ENCODE data around the gene CHST8.

CHST8 gene

DNA sequence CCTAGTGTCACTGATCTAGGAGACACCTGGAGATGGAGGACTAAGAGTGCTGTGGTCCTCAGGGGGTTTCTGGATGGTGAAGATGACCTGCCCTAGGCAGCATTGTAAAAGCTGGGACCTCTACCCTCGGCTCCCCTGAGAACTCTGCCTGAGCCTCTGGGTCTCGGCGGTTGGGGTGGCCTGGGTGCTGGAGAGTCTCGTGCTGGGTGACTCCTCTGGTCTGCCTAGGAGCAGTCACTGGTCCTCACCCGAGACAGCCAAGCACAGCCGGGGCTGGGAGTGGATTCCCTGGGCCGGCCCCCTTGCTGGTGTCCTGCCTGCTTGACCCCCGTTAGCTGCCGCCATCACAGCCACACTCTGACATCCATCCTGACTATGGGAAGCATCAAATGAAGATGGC, 181.6 kb downstream of the CHST8 start:
- TF ChIP-seq POLR2AphosphoS5 (IDR thresholded peaks at IDR 0.05; ENCODE audit: low read depth, low read length) (no peak), FOXP2 (optimal IDR thresholded peaks at IDR 0.05; ENCODE audit: borderline replicate concordance, extremely low read depth, extremely low read length, insufficient read depth) (no peak), TAF1 (IDR thresholded peaks at IDR 0.05; ENCODE audit: borderline replicate concordance, insufficient read depth, low read length) (no peak), SIN3A (IDR thresholded peaks at IDR 0.05; ENCODE audit: borderline replicate concordance, insufficient read depth, low read length) (no peak)
- TF ChIP-seq, protein P1, sequence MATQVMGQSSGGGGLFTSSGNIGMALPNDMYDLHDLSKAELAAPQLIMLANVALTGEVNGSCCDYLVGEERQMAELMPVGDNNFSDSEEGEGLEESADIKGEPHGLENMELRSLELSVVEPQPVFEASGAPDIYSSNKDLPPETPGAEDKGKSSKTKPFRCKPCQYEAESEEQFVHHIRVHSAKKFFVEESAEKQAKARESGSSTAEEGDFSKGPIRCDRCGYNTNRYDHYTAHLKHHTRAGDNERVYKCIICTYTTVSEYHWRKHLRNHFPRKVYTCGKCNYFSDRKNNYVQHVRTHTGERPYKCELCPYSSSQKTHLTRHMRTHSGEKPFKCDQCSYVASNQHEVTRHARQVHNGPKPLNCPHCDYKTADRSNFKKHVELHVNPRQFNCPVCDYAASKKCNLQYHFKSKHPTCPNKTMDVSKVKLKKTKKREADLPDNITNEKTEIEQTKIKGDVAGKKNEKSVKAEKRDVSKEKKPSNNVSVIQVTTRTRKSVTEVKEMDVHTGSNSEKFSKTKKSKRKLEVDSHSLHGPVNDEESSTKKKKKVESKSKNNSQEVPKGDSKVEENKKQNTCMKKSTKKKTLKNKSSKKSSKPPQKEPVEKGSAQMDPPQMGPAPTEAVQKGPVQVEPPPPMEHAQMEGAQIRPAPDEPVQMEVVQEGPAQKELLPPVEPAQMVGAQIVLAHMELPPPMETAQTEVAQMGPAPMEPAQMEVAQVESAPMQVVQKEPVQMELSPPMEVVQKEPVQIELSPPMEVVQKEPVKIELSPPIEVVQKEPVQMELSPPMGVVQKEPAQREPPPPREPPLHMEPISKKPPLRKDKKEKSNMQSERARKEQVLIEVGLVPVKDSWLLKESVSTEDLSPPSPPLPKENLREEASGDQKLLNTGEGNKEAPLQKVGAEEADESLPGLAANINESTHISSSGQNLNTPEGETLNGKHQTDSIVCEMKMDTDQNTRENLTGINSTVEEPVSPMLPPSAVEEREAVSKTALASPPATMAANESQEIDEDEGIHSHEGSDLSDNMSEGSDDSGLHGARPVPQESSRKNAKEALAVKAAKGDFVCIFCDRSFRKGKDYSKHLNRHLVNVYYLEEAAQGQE (IDR thresholded peaks at IDR 0.05; ENCODE audit: insufficient read depth in 1 of 2, low read depth in 2 of 2, low read length in 2 of 2) = no peak

DNA sequence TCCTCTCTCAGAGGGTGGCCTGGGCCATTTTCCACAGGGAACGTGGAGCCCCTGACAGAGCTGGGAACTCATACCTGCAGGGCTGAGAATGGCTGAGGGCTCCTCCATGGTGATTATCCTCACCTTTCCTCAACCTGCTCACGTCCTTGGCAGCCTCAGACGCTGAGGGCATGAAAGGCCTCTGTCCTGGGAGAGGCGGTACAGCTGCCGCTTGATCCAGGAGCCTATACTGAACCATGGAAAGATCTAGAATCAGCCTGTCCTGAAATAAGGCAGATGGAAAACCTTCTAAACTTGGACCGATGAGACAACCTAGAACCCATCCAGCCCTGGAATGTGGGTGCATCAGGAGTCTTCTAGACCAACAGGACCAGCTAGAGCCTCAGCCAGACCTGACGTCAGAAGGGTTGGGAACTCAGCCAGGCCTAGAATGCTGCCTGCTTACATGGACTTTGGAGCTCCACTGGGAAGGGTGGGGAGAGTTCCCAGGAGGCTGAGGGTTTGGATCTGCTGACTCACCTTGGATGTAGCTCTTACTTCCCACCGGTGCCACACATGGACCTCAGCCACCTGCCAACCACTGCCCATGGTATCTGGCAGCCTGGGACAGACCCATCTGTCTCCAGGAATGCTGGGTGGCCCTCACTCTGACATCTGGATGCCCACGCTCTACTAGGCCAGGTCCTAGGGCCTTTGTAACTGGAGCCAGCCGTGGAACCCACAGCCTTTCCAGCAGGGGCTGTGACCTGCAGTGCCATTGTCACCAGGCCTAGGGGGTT, 182.5 kb downstream of the CHST8 start:
- TF ChIP-seq SIN3A (IDR thresholded peaks at IDR 0.05; ENCODE audit: borderline replicate concordance, insufficient read depth, low read length) (no peak), FOXP2 (optimal IDR thresholded peaks at IDR 0.05; ENCODE audit: borderline replicate concordance, extremely low read depth, extremely low read length, insufficient read depth) (no peak), TAF1 (IDR thresholded peaks at IDR 0.05; ENCODE audit: borderline replicate concordance, insufficient read depth, low read length) (no peak), POLR2AphosphoS5 (IDR thresholded peaks at IDR 0.05; ENCODE audit: low read depth, low read length) (no peak)
- TF ChIP-seq, protein P1 (IDR thresholded peaks at IDR 0.05; ENCODE audit: insufficient read depth in 1 of 2, low read depth in 2 of 2, low read length in 2 of 2) = no peak

DNA sequence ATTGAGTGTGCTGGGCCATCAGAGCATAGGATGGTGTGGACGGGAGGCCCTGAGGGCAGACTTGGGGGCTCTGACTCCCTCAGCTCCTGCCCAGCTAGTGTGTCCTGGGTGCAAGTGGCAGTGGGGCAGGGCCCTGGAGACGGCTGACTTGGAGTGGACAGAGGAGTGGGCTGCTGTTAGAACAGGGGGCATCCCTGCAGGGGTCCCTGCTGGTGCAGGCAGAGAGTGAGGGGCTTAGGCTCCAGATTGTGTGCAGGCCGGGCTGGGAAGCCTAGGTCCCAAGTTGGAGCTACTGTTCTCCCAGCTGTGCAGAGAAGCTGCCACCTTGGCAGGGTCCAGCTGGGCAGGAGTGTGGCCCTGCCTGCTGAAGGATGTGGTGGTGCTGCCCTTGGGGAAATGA, 183.6 kb downstream of the CHST8 start:
- TF ChIP-seq, protein P1 (IDR thresholded peaks at IDR 0.05; ENCODE audit: insufficient read depth in 1 of 2, low read depth in 2 of 2, low read length in 2 of 2) = no peak
- no peak for TF ChIP-seq POLR2AphosphoS5 (IDR thresholded peaks at IDR 0.05; ENCODE audit: low read depth, low read length)
- no peak for TF ChIP-seq FOXP2 (optimal IDR thresholded peaks at IDR 0.05; ENCODE audit: borderline replicate concordance, extremely low read depth, extremely low read length, insufficient read depth)
- TF ChIP-seq SIN3A (IDR thresholded peaks at IDR 0.05; ENCODE audit: borderline replicate concordance, insufficient read depth, low read length) = no peak
- no peak for TF ChIP-seq TAF1 (IDR thresholded peaks at IDR 0.05; ENCODE audit: borderline replicate concordance, insufficient read depth, low read length)

DNA sequence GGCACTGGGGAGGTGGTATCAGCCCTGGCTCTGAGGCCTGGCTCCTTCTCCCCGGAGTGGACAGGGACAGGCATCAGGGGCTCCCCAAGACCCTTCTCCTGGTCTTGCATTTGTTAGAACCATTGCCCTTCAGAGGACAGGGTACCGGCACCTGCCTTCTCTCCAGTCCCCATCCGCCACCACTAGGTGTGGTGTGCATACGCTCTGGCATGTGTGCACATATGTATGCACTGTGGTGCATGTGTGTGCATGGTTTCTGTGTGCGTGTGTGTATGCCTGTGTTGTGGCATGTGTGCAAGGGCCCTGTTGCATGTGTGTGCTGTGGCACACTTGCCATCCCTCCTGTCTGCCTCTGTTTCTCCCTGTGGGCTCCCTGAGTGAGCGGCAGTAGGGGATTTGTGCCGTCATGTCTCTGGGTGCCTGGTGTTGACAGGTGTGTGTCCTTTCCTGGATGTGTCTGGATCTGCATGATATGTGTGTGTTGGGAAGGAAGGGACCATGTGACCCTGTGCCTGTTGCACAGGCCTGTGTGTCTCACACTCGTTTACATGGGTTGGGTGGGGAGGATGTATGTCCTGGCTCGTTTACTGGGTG, 184.2 kb downstream of the CHST8 start:
- TF ChIP-seq FOXP2 (optimal IDR thresholded peaks at IDR 0.05; ENCODE audit: borderline replicate concordance, extremely low read depth, extremely low read length, insufficient read depth) = no peak
- no peak for TF ChIP-seq SIN3A (IDR thresholded peaks at IDR 0.05; ENCODE audit: borderline replicate concordance, insufficient read depth, low read length)
- no peak for TF ChIP-seq POLR2AphosphoS5 (IDR thresholded peaks at IDR 0.05; ENCODE audit: low read depth, low read length)
- TF ChIP-seq, protein P1 (IDR thresholded peaks at IDR 0.05; ENCODE audit: insufficient read depth in 1 of 2, low read depth in 2 of 2, low read length in 2 of 2) = no peak
- TF ChIP-seq TAF1 (IDR thresholded peaks at IDR 0.05; ENCODE audit: borderline replicate concordance, insufficient read depth, low read length) = no peak
